ENCODE data around the gene PLCH1.

DNA sequence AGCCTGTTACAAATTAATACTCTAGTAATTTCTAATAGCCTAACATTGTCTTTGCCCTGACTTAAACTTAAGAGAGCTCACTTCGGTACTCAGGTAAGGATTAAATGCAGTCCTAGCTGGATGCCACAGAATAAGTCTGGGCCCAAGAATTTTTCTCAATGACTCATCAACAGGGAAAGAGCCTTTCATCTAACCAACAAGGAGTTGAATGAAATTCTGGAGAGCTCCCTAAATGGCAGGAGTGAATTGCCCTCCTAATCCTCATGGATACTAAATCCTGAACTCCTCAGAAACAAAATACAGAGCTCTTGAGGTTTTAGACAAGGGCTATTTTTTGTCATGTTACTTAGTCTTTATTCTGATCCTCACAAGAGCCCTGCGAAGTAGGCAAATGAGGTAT lies 159.5 kb downstream of the PLCH1 start:
- TF ChIP-seq, protein P1, sequence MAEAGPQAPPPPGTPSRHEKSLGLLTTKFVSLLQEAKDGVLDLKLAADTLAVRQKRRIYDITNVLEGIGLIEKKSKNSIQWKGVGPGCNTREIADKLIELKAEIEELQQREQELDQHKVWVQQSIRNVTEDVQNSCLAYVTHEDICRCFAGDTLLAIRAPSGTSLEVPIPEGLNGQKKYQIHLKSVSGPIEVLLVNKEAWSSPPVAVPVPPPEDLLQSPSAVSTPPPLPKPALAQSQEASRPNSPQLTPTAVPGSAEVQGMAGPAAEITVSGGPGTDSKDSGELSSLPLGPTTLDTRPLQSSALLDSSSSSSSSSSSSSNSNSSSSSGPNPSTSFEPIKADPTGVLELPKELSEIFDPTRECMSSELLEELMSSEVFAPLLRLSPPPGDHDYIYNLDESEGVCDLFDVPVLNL (CRISPR knock-in tag; IDR thresholded peaks at IDR 0.05; ENCODE audit: borderline replicate concordance, low read depth): no peak
- TF ChIP-seq FOXK1 (CRISPR knock-in tag; IDR thresholded peaks at IDR 0.05) (no peak), ZNF423 (CRISPR knock-in tag; IDR thresholded peaks at IDR 0.05) (no peak)
- TF ChIP-seq, protein P2, sequence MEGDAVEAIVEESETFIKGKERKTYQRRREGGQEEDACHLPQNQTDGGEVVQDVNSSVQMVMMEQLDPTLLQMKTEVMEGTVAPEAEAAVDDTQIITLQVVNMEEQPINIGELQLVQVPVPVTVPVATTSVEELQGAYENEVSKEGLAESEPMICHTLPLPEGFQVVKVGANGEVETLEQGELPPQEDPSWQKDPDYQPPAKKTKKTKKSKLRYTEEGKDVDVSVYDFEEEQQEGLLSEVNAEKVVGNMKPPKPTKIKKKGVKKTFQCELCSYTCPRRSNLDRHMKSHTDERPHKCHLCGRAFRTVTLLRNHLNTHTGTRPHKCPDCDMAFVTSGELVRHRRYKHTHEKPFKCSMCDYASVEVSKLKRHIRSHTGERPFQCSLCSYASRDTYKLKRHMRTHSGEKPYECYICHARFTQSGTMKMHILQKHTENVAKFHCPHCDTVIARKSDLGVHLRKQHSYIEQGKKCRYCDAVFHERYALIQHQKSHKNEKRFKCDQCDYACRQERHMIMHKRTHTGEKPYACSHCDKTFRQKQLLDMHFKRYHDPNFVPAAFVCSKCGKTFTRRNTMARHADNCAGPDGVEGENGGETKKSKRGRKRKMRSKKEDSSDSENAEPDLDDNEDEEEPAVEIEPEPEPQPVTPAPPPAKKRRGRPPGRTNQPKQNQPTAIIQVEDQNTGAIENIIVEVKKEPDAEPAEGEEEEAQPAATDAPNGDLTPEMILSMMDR (IDR thresholded peaks at IDR 0.05): no peak
